Chondrocyte (in vitro differentiated cells): ENCODE results near the gene SDC3. TPM values are rescaled to one million over a fixed set of nuclear protein-coding genes. Genes with fewer than 3 reads are reported as not detected.

ENCODE experiments used
- DNase-seq: peaks from one replicate; pipeline ENCODE4 v3.0.0; 2021; ENCODE audit warnings: mixed read lengths, low spot score
- H3K27ac Mint-ChIP-seq: one replicate; pipeline ENCODE4 v1.8.0; 2021; ENCODE audit warnings: mild to moderate bottlenecking, moderate library complexity, mixed read lengths; ENCODE audit not compliant: unreplicated experiment
- H3K27me3 Mint-ChIP-seq: 2 replicates; pipeline ENCODE4 v1.8.0; 2021; ENCODE audit warnings: low read depth, mixed read lengths
- H3K36me3 Mint-ChIP-seq: 2 replicates; pipeline ENCODE4 v1.8.0; 2021; ENCODE audit warnings: low read depth, mixed read lengths
- H3K4me1 Mint-ChIP-seq: 2 replicates; pipeline ENCODE4 v1.8.0; 2021; ENCODE audit warnings: low read depth, mild to moderate bottlenecking, mixed read lengths
- H3K4me3 Mint-ChIP-seq: one replicate; pipeline ENCODE4 v1.8.0; 2021; ENCODE audit warnings: mild to moderate bottlenecking, moderate library complexity, mixed read lengths; ENCODE audit not compliant: unreplicated experiment
- H3K9me3 Mint-ChIP-seq: 2 replicates; pipeline ENCODE4 v1.8.0; 2021; ENCODE audit warnings: low read depth, mixed read lengths
- CTCF ChIP-seq: fragments of 200-600 bp; sonication (generic); IDR thresholded peaks from 2 replicates; pipeline ENCODE4 v1.5.0; 2021; ENCODE audit warnings: antibody characterized with exemption, mild to moderate bottlenecking, moderate library complexity
- total RNA-seq: library from RNA; stranded (reverse); gene quantifications from 3 replicates; pipeline ENCODE4 v1.2.1, GENCODE V29; 2021

SDC3 gene
- total RNA-seq, 1 donor from 2014 or later, result 46.8 TPM

DNA sequence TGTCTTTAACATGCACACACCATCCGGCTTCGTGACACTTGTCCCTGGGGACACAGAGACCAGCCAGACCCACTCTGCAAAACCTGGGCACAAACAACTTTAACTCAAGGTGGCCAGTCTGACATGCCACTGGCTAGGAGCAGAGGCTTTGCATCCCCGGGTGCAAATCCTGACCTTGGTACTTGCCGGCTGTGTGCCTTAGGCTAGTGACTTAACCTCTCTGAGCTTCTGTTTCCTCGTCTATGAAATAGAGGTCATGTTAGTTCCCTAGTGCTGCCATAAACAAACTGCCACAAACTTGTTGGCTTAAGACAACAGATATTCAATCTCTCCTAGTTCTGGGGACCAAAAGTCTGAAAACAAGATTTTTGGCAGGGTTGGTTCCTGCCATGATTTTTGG lies 60.4 kb downstream of the SDC3 start:
- no peak overlapping the region for H3K27ac Mint-ChIP-seq

GRCh38 chr1:30847358-30847972 lies 61.1 kb downstream of the SDC3 start:
- Mint-ChIP-seq H3K9me3 (no peaks in the 10 kb centered on the region), H3K27ac (no peak overlapping the region), H3K4me1 (peaks cover 8% of the 10 kb centered on the region), H3K27me3 (peaks cover 48% of the 10 kb centered on the region), H3K36me3 (peaks cover 1% of the 10 kb centered on the region), H3K4me3 (no peak overlapping the region)
- TF ChIP-seq CTCF, result no peak
- DNase-seq, result no peak

More for the DNA sequence above, 60.4 kb downstream of the SDC3 start:
- Mint-ChIP-seq H3K36me3 (peaks cover 1% of the 10 kb centered on the region), H3K27me3 (peaks cover 42% of the 10 kb centered on the region), H3K4me3 (no peak overlapping the region), H3K4me1 (peaks cover 8% of the 10 kb centered on the region), H3K9me3 (no peaks in the 10 kb centered on the region)
- no peak for TF ChIP-seq CTCF
- DNase-seq, result no peak

GRCh38 chr1:30846587-30846986 lies 62.0 kb downstream of the SDC3 start:
- no peak for TF ChIP-seq CTCF
- H3K4me3 Mint-ChIP-seq, result no peak overlapping the region
- H3K27me3 Mint-ChIP-seq, result peaks cover 55% of the 10 kb centered on the region
- H3K9me3 Mint-ChIP-seq, result no peaks in the 10 kb centered on the region
- H3K27ac Mint-ChIP-seq, result no peak overlapping the region
- peaks cover 1% of the 10 kb centered on the region for H3K36me3 Mint-ChIP-seq
- DNase-seq, result no peak
- peaks cover 4% of the 10 kb centered on the region for H3K4me1 Mint-ChIP-seq

GRCh38 chr1:30845904-30846290 lies 62.7 kb downstream of the SDC3 start:
- H3K9me3 Mint-ChIP-seq, result no peaks in the 10 kb centered on the region
- TF ChIP-seq CTCF, result no peak
- peaks cover 4% of the 10 kb centered on the region for H3K4me1 Mint-ChIP-seq
- H3K36me3 Mint-ChIP-seq, result peaks cover 1% of the 10 kb centered on the region
- H3K27ac Mint-ChIP-seq, result no peak overlapping the region
- no peak for DNase-seq
- H3K4me3 Mint-ChIP-seq, result no peak overlapping the region
- H3K27me3 Mint-ChIP-seq, result peaks cover 62% of the 10 kb centered on the region

DNA sequence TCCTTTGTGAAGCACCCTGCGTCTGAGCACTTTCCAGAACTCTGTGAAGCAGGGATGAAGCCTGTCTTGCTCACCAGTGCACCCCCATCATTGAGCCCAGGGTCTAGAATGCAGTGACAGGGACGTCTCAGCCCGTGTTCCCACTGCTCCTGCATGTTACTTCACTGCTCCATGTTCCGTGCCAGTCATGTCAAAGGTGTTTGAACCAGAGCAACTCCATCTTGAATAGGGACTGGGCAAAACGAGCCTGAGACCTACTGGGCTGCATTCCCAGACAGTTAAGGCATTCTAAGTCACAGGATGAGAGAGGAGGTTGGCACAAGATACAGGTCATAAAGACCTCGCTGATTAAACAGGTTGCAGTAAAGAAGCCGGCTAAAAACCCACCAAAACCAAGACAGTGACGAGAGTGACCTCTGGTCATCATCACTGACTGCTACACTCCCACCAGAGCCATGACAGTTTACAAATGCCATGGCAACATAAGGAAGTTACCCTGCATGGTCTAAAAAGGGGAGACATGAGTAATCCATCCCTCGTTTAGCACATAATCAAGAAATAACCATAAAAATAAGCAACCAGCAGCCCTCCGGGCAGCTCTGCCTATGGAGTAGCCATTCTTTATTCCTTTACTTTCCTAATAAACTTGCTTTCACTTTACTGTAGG lies 63.2 kb downstream of the SDC3 start:
- DNase-seq, result no peak
- Mint-ChIP-seq H3K27ac (no peak overlapping the region), H3K4me3 (no peak overlapping the region), H3K27me3 (peaks cover 65% of the 10 kb centered on the region), H3K4me1 (peaks cover 4% of the 10 kb centered on the region), H3K36me3 (peaks cover 1% of the 10 kb centered on the region), H3K9me3 (no peaks in the 10 kb centered on the region)
- no peak for TF ChIP-seq CTCF
